ENCODE data around the gene NCOA3. TPM values are rescaled to one million over a fixed set of nuclear protein-coding genes. Genes with fewer than 3 reads are reported as not detected.

The NCOA3 gene
- 16.9 TPM for polyA plus RNA-seq (2013, experiment 1 of 2)
- polyA plus RNA-seq (2013, experiment 2 of 2), result 16.3 TPM

DNA sequence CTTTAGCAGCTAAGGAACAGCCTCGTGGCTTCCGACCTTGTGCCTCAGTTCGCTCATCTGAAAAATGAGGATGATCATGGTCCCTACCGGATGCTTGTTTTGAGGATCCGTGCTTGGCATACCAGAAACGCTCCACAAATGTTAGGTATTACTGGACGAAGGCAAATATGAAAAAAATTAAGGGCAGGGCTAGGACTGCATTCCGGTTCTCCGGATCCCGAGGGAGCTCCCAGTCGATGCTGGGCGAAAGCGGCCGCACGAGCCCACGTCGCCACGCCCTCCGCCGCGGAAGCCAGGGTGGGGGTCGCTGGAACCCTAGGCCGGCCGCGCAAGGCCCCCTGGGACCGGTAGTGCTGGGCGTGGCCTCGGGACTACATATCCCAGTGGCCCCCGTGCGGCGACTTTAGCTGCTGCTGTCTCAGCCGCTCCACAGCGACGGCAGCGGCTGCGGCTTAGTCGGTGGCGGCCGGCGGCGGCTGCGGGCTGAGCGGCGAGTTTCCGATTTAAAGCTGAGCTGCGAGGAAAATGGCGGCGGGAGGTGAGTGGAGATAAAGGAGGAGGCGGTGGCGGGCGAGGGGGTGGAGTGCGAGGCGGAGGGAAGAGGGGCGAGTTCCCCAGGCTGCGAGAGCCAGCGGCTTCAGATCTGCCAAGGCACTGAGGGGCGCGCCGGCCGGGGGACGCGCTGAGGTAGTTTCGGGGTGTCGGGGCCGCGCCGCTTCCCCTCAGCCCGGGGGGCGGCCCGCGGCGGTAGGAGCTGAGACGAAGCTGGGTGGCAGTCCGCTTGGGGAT lies at the start of gene NCOA3:
Gene NCOA3, plus strand, starts transcription at position 406 of the 789 bp plus-strand sequence. CDS start 120,361 bp downstream, outside the sequence.
- peak within 1 kb of the TSS; percentile 15 for H2BK5ac ChIP-seq (ENCODE audit: low read depth, low read length, poor library complexity, severe bottlenecking)
- peak within 1 kb of the TSS; percentile 93 for H3K9ac ChIP-seq (ENCODE audit: low read length)
- H2AFZ ChIP-seq (ENCODE audit: low read depth, low read length), result peak within 1 kb of the TSS; percentile 49
- peak within 1 kb of the TSS; percentile 88 for H2AK5ac ChIP-seq (ENCODE audit: low read length, severe bottlenecking)
- H3K36me3 ChIP-seq (ENCODE audit: control insufficient read depth in 1 of 2, insufficient read depth in 2 of 2, low read depth in 1 of 2, low read length in 2 of 2), result no peaks in the 10 kb centered on the region
- peak within 1 kb of the TSS; percentile 78 for H3K27ac ChIP-seq (ENCODE audit: low read length, poor library complexity, severe bottlenecking)
- H3K14ac ChIP-seq (ENCODE audit: low read length in 2 of 2), result peak within 1 kb of the TSS in 1 of 2 experiments; percentile 22
- H3K23ac ChIP-seq (ENCODE audit: low read length in 2 of 2), result peak within 1 kb of the TSS in 1 of 2 experiments; percentile 6
- H2BK12ac ChIP-seq (ENCODE audit: low read length in 2 of 2), result peak within 1 kb of the TSS; percentile 0 to 65
- peak within 1 kb of the TSS; percentile 84 for H3K4me2 ChIP-seq (ENCODE audit: low read length, poor library complexity, severe bottlenecking)
- peak; percentile 93 for DNase-seq
- peaks cover 3% of the 10 kb centered on the region for H3K79me1 ChIP-seq (replicated peaks; ENCODE audit: low read length, poor library complexity, severe bottlenecking)
- H3K18ac ChIP-seq (ENCODE audit: low read depth in 1 of 2, low read length in 2 of 2), result peak within 1 kb of the TSS; percentile 97 to 98
- H3K27me3 ChIP-seq (ENCODE audit: control insufficient read depth in 1 of 2, insufficient read depth in 1 of 2, low read length in 2 of 2), result no peaks in the 10 kb centered on the region
- H4K8ac ChIP-seq (ENCODE audit: low read length), result peak within 1 kb of the TSS; percentile 91
- peak within 1 kb of the TSS; percentile 99 for H2BK15ac ChIP-seq (ENCODE audit: low read depth, poor library complexity, severe bottlenecking)
- peaks cover 2% of the 10 kb centered on the region for H3K4me1 ChIP-seq (ENCODE audit: control insufficient read depth, insufficient read depth, low read depth, low read length)
- H2BK120ac ChIP-seq (ENCODE audit: low read depth, low read length), result peak within 1 kb of the TSS; percentile 89
- H3K9me3 ChIP-seq (ENCODE audit: control insufficient read depth, low read length), result no peaks in the 10 kb centered on the region
- H3K4me3 ChIP-seq (ENCODE audit: insufficient read depth in 1 of 2, low read depth in 1 of 2, low read length in 2 of 2), result peak within 1 kb of the TSS; percentile 80 to 92
- H3K4ac ChIP-seq (ENCODE audit: low read depth in 1 of 2, low read length in 2 of 2), result peak within 1 kb of the TSS; percentile 91 to 96
- WGBS, result 2% methylated on average over 67 of the region's 74 CpGs
- H4K91ac ChIP-seq (ENCODE audit: low read length), result peak within 1 kb of the TSS; percentile 74

DNA sequence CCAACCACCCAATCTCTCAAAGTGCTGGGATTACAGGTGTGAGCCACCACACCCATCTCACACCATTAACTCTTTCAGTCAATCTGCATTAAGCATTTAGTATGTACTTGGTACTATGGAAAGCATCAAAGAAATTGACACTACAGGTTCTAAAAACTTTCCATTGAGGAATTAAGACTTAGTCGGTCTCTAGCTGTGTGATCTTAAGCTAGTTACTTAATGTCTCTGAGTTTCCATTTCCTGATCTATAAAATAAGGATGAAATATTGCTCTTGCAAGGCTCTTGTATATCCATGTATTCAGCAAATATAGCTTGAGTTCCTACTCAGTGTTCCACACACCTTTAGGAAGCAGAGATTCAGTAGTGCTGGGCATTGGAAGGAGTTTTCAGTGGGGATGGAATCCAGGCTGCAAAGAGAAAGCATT lies 48.9 kb upstream of the NCOA3 start:
- Histone ChIP-seq H4K8ac (ENCODE audit: low read length) (no peak overlapping the region), H3K18ac (ENCODE audit: low read depth in 1 of 2, low read length in 2 of 2) (no peak overlapping the region), H2AFZ (ENCODE audit: low read depth, low read length) (no peak overlapping the region), H3K23ac (ENCODE audit: low read length in 2 of 2) (no peak overlapping the region), H3K27me3 (ENCODE audit: control insufficient read depth in 1 of 2, insufficient read depth in 1 of 2, low read length in 2 of 2) (no peaks in the 10 kb centered on the region), H3K27ac (ENCODE audit: low read length, poor library complexity, severe bottlenecking) (peak overlapping the region; percentile 69), H3K9ac (ENCODE audit: low read length) (peak overlapping the region; percentile 74), H2BK12ac (ENCODE audit: low read length in 2 of 2) (no peak overlapping the region), H2BK5ac (ENCODE audit: low read depth, low read length, poor library complexity, severe bottlenecking) (no peak overlapping the region), H3K4ac (ENCODE audit: low read depth in 1 of 2, low read length in 2 of 2) (no peak overlapping the region), H2BK15ac (ENCODE audit: low read depth, poor library complexity, severe bottlenecking) (peak overlapping the region; percentile 6), H3K14ac (ENCODE audit: low read length in 2 of 2) (no peak overlapping the region), H2AK5ac (ENCODE audit: low read length, severe bottlenecking) (no peak overlapping the region), H3K9me3 (ENCODE audit: control insufficient read depth, low read length) (no peaks in the 10 kb centered on the region), H3K4me2 (ENCODE audit: low read length, poor library complexity, severe bottlenecking) (no peak overlapping the region), H3K36me3 (ENCODE audit: control insufficient read depth in 1 of 2, insufficient read depth in 2 of 2, low read depth in 1 of 2, low read length in 2 of 2) (no peaks in the 10 kb centered on the region), H3K4me1 (ENCODE audit: control insufficient read depth, insufficient read depth, low read depth, low read length) (no peaks in the 10 kb centered on the region), H4K91ac (ENCODE audit: low read length) (no peak overlapping the region), H3K79me1 (replicated peaks; ENCODE audit: low read length, poor library complexity, severe bottlenecking) (no peaks in the 10 kb centered on the region), H3K4me3 (ENCODE audit: insufficient read depth in 1 of 2, low read depth in 1 of 2, low read length in 2 of 2) (peak overlapping the region in 1 of 2 experiments; percentile 10), H2BK120ac (ENCODE audit: low read depth, low read length) (no peak overlapping the region)
- DNase-seq, result no peak
- WGBS, result 80% methylated on average over 1 of the region's 1 CpG

DNA sequence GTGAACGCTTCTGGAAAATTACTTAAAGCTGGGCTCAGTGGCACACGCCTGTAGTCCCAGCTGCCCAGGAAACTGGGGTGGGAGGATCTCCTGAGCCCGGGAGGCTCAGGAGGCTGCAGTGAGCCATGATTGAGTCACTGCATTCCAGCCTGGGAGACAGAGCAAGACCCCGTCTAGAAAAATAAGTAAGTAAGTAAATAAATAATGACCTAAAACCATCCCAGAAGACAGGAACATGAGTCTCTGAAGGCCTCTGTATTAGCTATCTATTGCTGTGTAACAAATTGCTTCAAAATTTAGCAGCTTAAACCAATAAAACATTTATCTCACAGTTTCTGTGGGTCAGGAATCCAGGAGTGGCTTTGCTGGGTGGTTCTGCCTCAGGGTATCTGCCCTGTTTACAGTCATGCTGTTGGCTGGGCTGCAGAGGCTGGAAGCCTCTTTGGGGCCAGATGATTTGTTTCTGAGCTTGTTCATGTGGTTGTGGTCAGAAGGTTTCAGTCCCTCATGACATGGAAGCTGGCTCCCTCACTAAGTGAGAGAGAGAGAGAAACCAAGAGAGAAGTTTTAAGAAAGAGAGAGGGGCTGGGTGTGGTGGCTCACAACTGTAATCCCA lies 48.4 kb upstream of the NCOA3 start:
- no peaks in the 10 kb centered on the region for H3K79me1 ChIP-seq (replicated peaks; ENCODE audit: low read length, poor library complexity, severe bottlenecking)
- H3K23ac ChIP-seq (ENCODE audit: low read length in 2 of 2), result no peak overlapping the region
- no peak overlapping the region for H2BK12ac ChIP-seq (ENCODE audit: low read length in 2 of 2)
- H3K4me1 ChIP-seq (ENCODE audit: control insufficient read depth, insufficient read depth, low read depth, low read length), result no peaks in the 10 kb centered on the region
- peak overlapping the region; percentile 74 for H3K9ac ChIP-seq (ENCODE audit: low read length)
- no peak overlapping the region for H2AK5ac ChIP-seq (ENCODE audit: low read length, severe bottlenecking)
- no peak overlapping the region for H4K91ac ChIP-seq (ENCODE audit: low read length)
- no peak overlapping the region for H3K4ac ChIP-seq (ENCODE audit: low read depth in 1 of 2, low read length in 2 of 2)
- H2BK5ac ChIP-seq (ENCODE audit: low read depth, low read length, poor library complexity, severe bottlenecking), result no peak overlapping the region
- no peak overlapping the region for H2BK120ac ChIP-seq (ENCODE audit: low read depth, low read length)
- no peaks in the 10 kb centered on the region for H3K9me3 ChIP-seq (ENCODE audit: control insufficient read depth, low read length)
- H3K18ac ChIP-seq (ENCODE audit: low read depth in 1 of 2, low read length in 2 of 2), result no peak overlapping the region
- peak overlapping the region in 1 of 2 experiments; percentile 10 for H3K4me3 ChIP-seq (ENCODE audit: insufficient read depth in 1 of 2, low read depth in 1 of 2, low read length in 2 of 2)
- H3K27ac ChIP-seq (ENCODE audit: low read length, poor library complexity, severe bottlenecking), result peak overlapping the region; percentile 69
- no peak overlapping the region for H3K4me2 ChIP-seq (ENCODE audit: low read length, poor library complexity, severe bottlenecking)
- DNase-seq, result peak; percentile 92
- H2BK15ac ChIP-seq (ENCODE audit: low read depth, poor library complexity, severe bottlenecking), result peak overlapping the region; percentile 6
- no peaks in the 10 kb centered on the region for H3K27me3 ChIP-seq (ENCODE audit: control insufficient read depth in 1 of 2, insufficient read depth in 1 of 2, low read length in 2 of 2)
- H3K36me3 ChIP-seq (ENCODE audit: control insufficient read depth in 1 of 2, insufficient read depth in 2 of 2, low read depth in 1 of 2, low read length in 2 of 2), result no peaks in the 10 kb centered on the region
- 14% methylated on average over 2 of the region's 4 CpGs for WGBS
- H4K8ac ChIP-seq (ENCODE audit: low read length), result no peak overlapping the region
- H3K14ac ChIP-seq (ENCODE audit: low read length in 2 of 2), result no peak overlapping the region
- H2AFZ ChIP-seq (ENCODE audit: low read depth, low read length), result no peak overlapping the region

Data from mesenchymal stem cell (in vitro differentiated cells and primary cell).